Aorta (tissue), 5 donors: Measurements from ENCODE around the gene FBP2. TPM values are rescaled to one million over a fixed set of nuclear protein-coding genes. Genes with fewer than 3 reads are reported as not detected.

Source experiments
- ATAC-seq: fragments of 200-7000 bp; cut with Tn5 transposase; one replicate; pipeline ENCODE4 v1.9.1; 2022; ENCODE audit warnings: moderate library complexity; ENCODE audit not compliant: low FRiP score
- DNase-seq, 2 donors: peaks; one replicate each; pipeline ENCODE4 v3.0.0-alpha.2; 2020
- H3K27ac ChIP-seq, 2 donors: one replicate each; pipeline ENCODE4 v1.5.1; 2013; ENCODE audit warnings: low read length in 2 of 2, mild to moderate bottlenecking in 2 of 2, moderate library complexity in 2 of 2, control low read depth in 1 of 2, inconsistent platforms in 1 of 2, low read depth in 1 of 2
- H3K27me3 ChIP-seq, 2 donors: one replicate each; pipeline ENCODE4 v1.6.1; 2013; ENCODE audit warnings: control low read depth in 1 of 2, low read length in 1 of 2, mild to moderate bottlenecking in 1 of 2, moderate library complexity in 1 of 2; ENCODE audit not compliant: insufficient read depth in 2 of 2, control insufficient read depth in 1 of 2
- H3K36me3 ChIP-seq, 2 donors: one replicate each; pipeline ENCODE4 v1.6.1; 2013; ENCODE audit warnings: control low read depth in 1 of 2, low read length in 1 of 2, mild to moderate bottlenecking in 1 of 2; ENCODE audit not compliant: insufficient read depth in 2 of 2, control insufficient read depth in 1 of 2
- H3K4me1 ChIP-seq, 2 donors: one replicate each; pipeline ENCODE4 v1.6.1; 2013; ENCODE audit warnings: low read length in 2 of 2, control low read depth in 1 of 2, mild to moderate bottlenecking in 1 of 2, moderate library complexity in 1 of 2; ENCODE audit not compliant: insufficient read depth in 2 of 2, control insufficient read depth in 1 of 2
- H3K4me3 ChIP-seq, 2 donors: one replicate each; pipeline ENCODE4 v1.5.1; 2013; ENCODE audit warnings: low read length in 2 of 2, control low read depth in 1 of 2, mild to moderate bottlenecking in 1 of 2
- H3K9me3 ChIP-seq: one replicate; pipeline ENCODE4 v1.6.1; 2013; ENCODE audit warnings: mild to moderate bottlenecking, low read length; ENCODE audit not compliant: control insufficient read depth
- WGBS, 2 donors: extraction: QIAGEN DNeasy Blood & Tissue Kit; methylation state at CpG; one replicate each; pipeline ENCODE4 v1.1.7; 2013; 5-methylcytosine and 5-hydroxymethylcytosine counted together
- intact Hi-C, 2 donors: fragments of 100-400 bp; cut with DNase I; formaldehyde crosslinking; loops; one replicate each; pipeline versions ENCODE4 v1.14.2 to v1.15.0; 2022
- polyA plus RNA-seq, 2 donors: library from polyadenylated mRNA; stranded (reverse); fragments of 200-250 nt; gene quantifications; one replicate each; pipeline ENCODE4 v1.2.3, GENCODE V29; 2013
- total RNA-seq, 2 donors: library from RNA; stranded (reverse); fragmentation: NEBNext Ultra II Directional; extraction: Animal tissue kit (Norgen Biotek cat#: 25700); gene quantifications; one replicate each; pipeline ENCODE4 v1.2.1, GENCODE V29; 2021
- donor health status: healthy with polysubstance abuse.
- donor health status: Bipolar disorder and iron deficiency.
- donor health status: DM: no; HTN: no; CAD: no.
- donor health status: DM: no; HTN: no; CAD: no.
- donor health status: DM: yes; HTN: yes; CAD: no.

Gene FBP2
- total and polyA plus RNA-seq, 4 donors = 0.49 TPM; not detected in 3

- no peak for DNase-seq
- no peaks in the 10 kb centered on the region for H3K36me3 ChIP-seq
- 91 to 93% methylated on average over 7 of the region's 7 CpGs for WGBS, 2 donors
- H3K4me1 ChIP-seq = no peaks in the 10 kb centered on the region
- H3K27me3 ChIP-seq = no peaks in the 10 kb centered on the region
- no peak overlapping the region for H3K4me3 ChIP-seq
- no peak overlapping the region for H3K27ac ChIP-seq
- intact Hi-C loops = no loop called here
- no peak for ATAC-seq
- H3K9me3 ChIP-seq = no peaks in the 10 kb centered on the region
These were observed 18.4 kb upstream of the FBP2 start for GRCh38 chr9:94612071-94612470.

- H3K36me3 ChIP-seq = no peaks in the 10 kb centered on the region
- no peaks in the 10 kb centered on the region for H3K4me1 ChIP-seq
- H3K4me3 ChIP-seq = no peak overlapping the region
- WGBS, 2 donors = 86 to 97% methylated on average over 3 of the region's 3 CpGs
- intact Hi-C loops = no loop called here
- ATAC-seq (no peak), DNase-seq (no peak)
- H3K27ac ChIP-seq = no peak overlapping the region
- no peaks in the 10 kb centered on the region for H3K9me3 ChIP-seq
- no peaks in the 10 kb centered on the region for H3K27me3 ChIP-seq
These were observed 18.0 kb upstream of the FBP2 start for GRCh38 chr9:94611638-94612068.

GRCh38 chr9:94610181-94610606, 16.6 kb upstream of the FBP2 start:
- no peak overlapping the region for H3K4me3 ChIP-seq
- WGBS, 2 donors = 86 to 87% methylated on average over 6 of the region's 6 CpGs
- no peak overlapping the region for H3K27ac ChIP-seq
- no peaks in the 10 kb centered on the region for H3K9me3 ChIP-seq
- ATAC-seq (no peak), DNase-seq (no peak)
- intact Hi-C loops = no loop called here
- H3K36me3 ChIP-seq = no peaks in the 10 kb centered on the region
- no peaks in the 10 kb centered on the region for H3K27me3 ChIP-seq
- H3K4me1 ChIP-seq = no peaks in the 10 kb centered on the region

- DNase-seq (no peak), ATAC-seq (no peak)
- 95 to 97% methylated on average over 8 of the region's 8 CpGs for WGBS, 2 donors
- Histone ChIP-seq H3K4me1 (no peaks in the 10 kb centered on the region), H3K27me3 (no peaks in the 10 kb centered on the region), H3K9me3 (no peaks in the 10 kb centered on the region), H3K36me3 (no peaks in the 10 kb centered on the region), H3K27ac (no peak overlapping the region), H3K4me3 (no peak overlapping the region)
- intact Hi-C loops = no loop called here
These were observed 13.7 kb upstream of the FBP2 start for GRCh38 chr9:94607423-94607691.

- intact Hi-C loops = no loop called here
- no peak for ATAC-seq
- Histone ChIP-seq H3K27me3 (no peaks in the 10 kb centered on the region), H3K36me3 (no peaks in the 10 kb centered on the region), H3K9me3 (no peaks in the 10 kb centered on the region), H3K4me1 (no peaks in the 10 kb centered on the region), H3K4me3 (no peak overlapping the region), H3K27ac (no peak overlapping the region)
- 91 to 96% methylated on average over 24 of the region's 24 CpGs for WGBS, 2 donors
- no peak for DNase-seq
These were observed 13.2 kb upstream of the FBP2 start for GRCh38 chr9:94606646-94607422.

- H3K4me1 ChIP-seq = no peaks in the 10 kb centered on the region
- DNase-seq = peak; percentile 86 to 89
- H3K27me3 ChIP-seq = no peaks in the 10 kb centered on the region
- 29 to 35% methylated on average over 21 of the region's 21 CpGs for WGBS, 2 donors
- H3K27ac ChIP-seq = no peak overlapping the region
- no peaks in the 10 kb centered on the region for H3K36me3 ChIP-seq
- peak; percentile 84 for ATAC-seq
- H3K4me3 ChIP-seq = no peak overlapping the region
- no peaks in the 10 kb centered on the region for H3K9me3 ChIP-seq
- intact Hi-C loops = no loop called here
These were observed 9.9 kb upstream of the FBP2 start for GRCh38 chr9:94603259-94604160.

GRCh38 chr9:94602666-94603065, 9.0 kb upstream of the FBP2 start:
- ATAC-seq (no peak), DNase-seq (peak in 1 of 2 donors; percentile 58)
- Histone ChIP-seq H3K4me3 (no peak overlapping the region), H3K4me1 (no peaks in the 10 kb centered on the region), H3K9me3 (no peaks in the 10 kb centered on the region), H3K36me3 (no peaks in the 10 kb centered on the region), H3K27me3 (no peaks in the 10 kb centered on the region), H3K27ac (no peak overlapping the region)
- intact Hi-C loops = no loop called here
- WGBS, 2 donors = 83 to 89% methylated on average over 6 of the region's 6 CpGs

- intact Hi-C loops = no loop called here
- WGBS, 2 donors = 70 to 86% methylated on average over 10 of the region's 10 CpGs
- no peak overlapping the region for H3K4me3 ChIP-seq
- no peaks in the 10 kb centered on the region for H3K36me3 ChIP-seq
- no peaks in the 10 kb centered on the region for H3K4me1 ChIP-seq
- DNase-seq (no peak), ATAC-seq (no peak)
- no peak overlapping the region for H3K27ac ChIP-seq
- H3K27me3 ChIP-seq = no peaks in the 10 kb centered on the region
- H3K9me3 ChIP-seq = no peaks in the 10 kb centered on the region
These were observed 7.1 kb upstream of the FBP2 start for GRCh38 chr9:94600715-94601114.

GRCh38 chr9:94600258-94600657, 6.6 kb upstream of the FBP2 start:
- no peaks in the 10 kb centered on the region for H3K9me3 ChIP-seq
- DNase-seq = peak in 1 of 2 donors; percentile 52
- no peaks in the 10 kb centered on the region for H3K4me1 ChIP-seq
- intact Hi-C loops = no loop called here
- H3K36me3 ChIP-seq = no peaks in the 10 kb centered on the region
- no peaks in the 10 kb centered on the region for H3K27me3 ChIP-seq
- H3K4me3 ChIP-seq = no peak overlapping the region
- no peak overlapping the region for H3K27ac ChIP-seq
- ATAC-seq = no peak
- WGBS, 2 donors = 92 to 93% methylated on average over 8 of the region's 8 CpGs
